H9 (cell line): ENCODE data around the gene ANXA2. TPM values are rescaled to one million over a fixed set of nuclear protein-coding genes. Genes with fewer than 3 reads are reported as not detected.

ENCODE experiments used
- DNase-seq: peaks from one replicate; pipeline ENCODE4 v3.0.0-alpha.2; 2017
- H2AFZ ChIP-seq: one replicate; pipeline ENCODE4 v1.6.1; 2013; ENCODE audit warnings: mild to moderate bottlenecking, low read length, control low read depth, moderate library complexity
- H2AK5ac ChIP-seq: 2 replicates; pipeline ENCODE4 v1.6.1; 2013; ENCODE audit warnings: low read length, control low read depth, mixed read lengths; ENCODE audit not compliant: insufficient read length
- H2BK120ac ChIP-seq: one replicate; pipeline ENCODE4 v1.6.1; 2013; ENCODE audit warnings: low read depth, mild to moderate bottlenecking, low read length, control low read depth, inconsistent platforms; ENCODE audit not compliant: poor library complexity, severe bottlenecking
- H2BK12ac ChIP-seq: 2 replicates; pipeline ENCODE4 v1.6.1; 2013; ENCODE audit warnings: low read length, control low read depth, mixed read lengths, low read depth; ENCODE audit not compliant: insufficient read length
- H2BK15ac ChIP-seq: 2 replicates; pipeline ENCODE4 v1.6.1; 2013; ENCODE audit warnings: low read depth, low read length, control low read depth
- H2BK20ac ChIP-seq: one replicate; pipeline ENCODE4 v1.6.1; 2013; ENCODE audit warnings: low read depth, mild to moderate bottlenecking, low read length, control low read depth, inconsistent platforms; ENCODE audit not compliant: poor library complexity, severe bottlenecking
- H2BK5ac ChIP-seq: 2 replicates; pipeline ENCODE4 v1.6.1; 2013; ENCODE audit warnings: low read length, control low read depth, mixed read lengths; ENCODE audit not compliant: insufficient read length
- H3K14ac ChIP-seq: 2 replicates; pipeline ENCODE4 v1.6.1; 2013; ENCODE audit warnings: low read length, control low read depth; ENCODE audit not compliant: insufficient read depth
- H3K18ac ChIP-seq: 2 replicates; pipeline ENCODE4 v1.6.1; 2013; ENCODE audit warnings: low read depth, mild to moderate bottlenecking, mixed read lengths, low read length, control low read depth; ENCODE audit not compliant: insufficient read length
- H3K23ac ChIP-seq: 2 replicates; pipeline ENCODE4 v1.6.1; 2013; ENCODE audit warnings: low read length, control low read depth, mixed read lengths, low read depth; ENCODE audit not compliant: insufficient read length
- H3K23me2 ChIP-seq: 2 replicates; pipeline ENCODE4 v1.6.1; 2013; ENCODE audit warnings: low read depth, mild to moderate bottlenecking, mixed read lengths, low read length, control low read depth; ENCODE audit not compliant: insufficient read length, poor library complexity, severe bottlenecking
- H3K27ac ChIP-seq: 2 replicates; pipeline ENCODE4 v1.5.1; 2013; ENCODE audit warnings: low read length, control low read depth, mixed read lengths, low read depth; ENCODE audit not compliant: insufficient read length
- H3K27me3 ChIP-seq: 2 replicates; pipeline ENCODE4 v1.6.1; 2013; ENCODE audit warnings: low read length, control low read depth, inconsistent platforms; ENCODE audit not compliant: insufficient read depth
- H3K4ac ChIP-seq: 2 replicates; pipeline ENCODE4 v1.6.1; 2013; ENCODE audit warnings: low read depth, mild to moderate bottlenecking, control low read depth, inconsistent platforms, low read length, moderate library complexity
- H3K4me1 ChIP-seq: 2 replicates; pipeline ENCODE4 v1.6.1; 2013; ENCODE audit warnings: low read length, control low read depth, inconsistent platforms; ENCODE audit not compliant: insufficient read depth
- H3K4me2 ChIP-seq: 2 replicates; pipeline ENCODE4 v1.6.1; 2013; ENCODE audit warnings: low read length, control low read depth, mixed read lengths; ENCODE audit not compliant: insufficient read length, insufficient read depth
- H3K56ac ChIP-seq: 2 replicates; pipeline ENCODE4 v1.6.1; 2013; ENCODE audit warnings: low read depth, mild to moderate bottlenecking, mixed read lengths, low read length, control low read depth; ENCODE audit not compliant: insufficient read length
- H3K79me1 ChIP-seq: 2 replicates; pipeline ENCODE4 v1.6.1; 2013; ENCODE audit warnings: low read depth, mild to moderate bottlenecking, moderate library complexity, low read length, control low read depth, inconsistent platforms; ENCODE audit not compliant: insufficient read depth, poor library complexity, severe bottlenecking
- H3K79me2 ChIP-seq: 2 replicates; pipeline ENCODE4 v1.6.1; 2013; ENCODE audit warnings: low read length, control low read depth, inconsistent platforms; ENCODE audit not compliant: insufficient read depth
- H3K9ac ChIP-seq: 2 replicates; pipeline ENCODE4 v1.6.1; 2013; ENCODE audit warnings: low read length, control low read depth, mixed read lengths; ENCODE audit not compliant: insufficient read length; ENCODE audit errors: extremely low read depth
- H3K9me3 ChIP-seq: one replicate; pipeline ENCODE4 v1.6.1; 2013; ENCODE audit warnings: low read depth, low read length, inconsistent platforms; ENCODE audit not compliant: control insufficient read depth
- H3T11ph ChIP-seq: one replicate; pipeline ENCODE4 v1.6.1; 2013; ENCODE audit warnings: mild to moderate bottlenecking, low read length, control low read depth, inconsistent platforms
- H4K20me1 ChIP-seq: one replicate; pipeline ENCODE4 v1.6.1; 2013; ENCODE audit not compliant: control insufficient read depth, insufficient read length, insufficient read depth
- H4K5ac ChIP-seq: 2 replicates; pipeline ENCODE4 v1.6.1; 2013; ENCODE audit warnings: low read depth, mild to moderate bottlenecking, mixed read lengths, low read length, control low read depth; ENCODE audit not compliant: insufficient read length
- H4K8ac ChIP-seq: replicated peaks from 2 replicates; pipeline ENCODE4 v1.6.1; 2013; ENCODE audit warnings: low read length, control low read depth, mixed read lengths, low read depth; ENCODE audit not compliant: insufficient read length
- H4K91ac ChIP-seq: 2 replicates; pipeline ENCODE4 v1.6.1; 2013; ENCODE audit warnings: low read depth, mild to moderate bottlenecking, moderate library complexity, mixed read lengths, low read length, control low read depth; ENCODE audit not compliant: insufficient read length
- H3K27ac Mint-ChIP-seq, 3 experiments: 2 replicates in 2 of 3; 3 replicates in 1 of 3; pipeline ENCODE4 v1.8.0; 2020 to 2021; ENCODE audit warnings: mixed read lengths in 3 of 3, mild to moderate bottlenecking in 1 of 3, moderate library complexity in 1 of 3
- H3K27me3 Mint-ChIP-seq: 2 replicates; pipeline ENCODE4 v1.8.0; 2021; ENCODE audit warnings: low read depth, mild to moderate bottlenecking, moderate library complexity, mixed read lengths
- H3K36me3 Mint-ChIP-seq, 3 experiments: 2 replicates in 2 of 3; 3 replicates in 1 of 3; pipeline ENCODE4 v1.8.0; 2020 to 2021; ENCODE audit warnings: low read depth in 3 of 3, mixed read lengths in 3 of 3; ENCODE audit not compliant: insufficient read depth in 1 of 3
- H3K4me1 Mint-ChIP-seq, 2 experiments: 2 replicates each; pipeline ENCODE4 v1.8.0; 2020; ENCODE audit warnings: mixed read lengths in 2 of 2
- H3K4me3 Mint-ChIP-seq, 2 experiments: 2 replicates in 1 of 2; 3 replicates in 1 of 2; pipeline ENCODE4 v1.8.0; 2020 to 2021; ENCODE audit warnings: mild to moderate bottlenecking in 2 of 2, mixed read lengths in 2 of 2, moderate library complexity in 1 of 2
- H3K9me3 Mint-ChIP-seq, 2 experiments: 2 replicates in 1 of 2; 3 replicates in 1 of 2; pipeline ENCODE4 v1.8.0; 2020; ENCODE audit warnings: mild to moderate bottlenecking in 2 of 2, mixed read lengths in 2 of 2, moderate library complexity in 1 of 2
- CTCF ChIP-seq: fragments of 200-600 bp; sonication (generic); conservative IDR thresholded peaks from 3 replicates; pipeline ENCODE4 v1.8.0; 2021; ENCODE audit warnings: antibody characterized with exemption, mild to moderate bottlenecking
- WGBS: extraction: QIAGEN DNeasy Blood & Tissue Kit; methylation state at CpG from one replicate; pipeline ENCODE4 v1.1.7; 2013; ENCODE audit warnings: missing lambda C conversion rate, low lambda C conversion rate, mixed read lengths; ENCODE audit not compliant: insufficient read length; ENCODE audit errors: extremely low coverage; 5-methylcytosine and 5-hydroxymethylcytosine counted together
- total RNA-seq: library from RNA; stranded (reverse); gene quantifications from 2 replicates; pipeline ENCODE4 v1.2.1, GENCODE V29; 2021

ANXA2 gene
- total RNA-seq, 1 experiment from 2014 or later, result 126 TPM

- Mint-ChIP-seq H3K4me1 (peaks cover 35 to 37% of the 10 kb centered on the region in 2 experiments), H3K4me3 (no peak overlapping the region), H3K27me3 (peaks cover 4% of the 10 kb centered on the region), H3K9me3 (no peaks in the 10 kb centered on the region), H3K27ac (no peak overlapping the region), H3K36me3 (no peaks in the 10 kb centered on the region)
- Histone ChIP-seq H3K9me3 (no peaks in the 10 kb centered on the region), H3K4me1 (no peaks in the 10 kb centered on the region; the same call in 1 of the 2 replicates), H2BK120ac (no peak overlapping the region), H3K14ac (no peak overlapping the region), H2BK12ac (no peak overlapping the region), H3K23ac (no peak overlapping the region), H2AFZ (no peak overlapping the region), H3K79me2 (no peaks in the 10 kb centered on the region), H3K79me1 (no peaks in the 10 kb centered on the region), H4K91ac (no peak overlapping the region), H4K5ac (no peak overlapping the region), H3K4ac (no peak overlapping the region), H2BK20ac (no peak overlapping the region), H2BK5ac (no peak overlapping the region), H3K4me2 (no peak overlapping the region), H3K9ac (no peak overlapping the region), H3K23me2 (no peaks in the 10 kb centered on the region), H3K27ac (no peak overlapping the region), H4K20me1 (no peaks in the 10 kb centered on the region), H3K18ac (no peak overlapping the region), H3K27me3 (no peaks in the 10 kb centered on the region), H4K8ac (no peak overlapping the region), H2BK15ac (no peak overlapping the region), H2AK5ac (no peak overlapping the region), H3T11ph (no peak overlapping the region), H3K56ac (no peak overlapping the region)
- TF ChIP-seq CTCF, result peak; percentile 96
- DNase-seq, result no peak
- no CpG with 5 or more reads among the region's 5 CpGs for WGBS
These were observed 70.7 kb downstream of the ANXA2 start for GRCh38 chr15:60326824-60327654.
